Large intestine (tissue), 3 donors: ENCODE measurements around the gene MYF5. TPM values are rescaled to one million over a fixed set of nuclear protein-coding genes. Genes with fewer than 3 reads are reported as not detected.

ENCODE experiments used
- DNase-seq, 2 donors: peaks; one replicate each; pipeline versions ENCODE4 v3.0.0 to v3.0.0-alpha.2; 2013
- H3K27ac ChIP-seq: one replicate; pipeline ENCODE4 v1.5.1; 2013; ENCODE audit warnings: low read length
- H3K27me3 ChIP-seq: 2 replicates; pipeline ENCODE4 v1.6.1; 2013; ENCODE audit warnings: low read length; ENCODE audit not compliant: control insufficient read depth, insufficient read depth
- H3K36me3 ChIP-seq: 2 replicates; pipeline ENCODE4 v1.6.1; 2013; ENCODE audit warnings: low read length; ENCODE audit not compliant: control insufficient read depth, insufficient read depth
- H3K4me1 ChIP-seq: one replicate; pipeline ENCODE4 v1.6.1; 2013; ENCODE audit warnings: low read length; ENCODE audit not compliant: control insufficient read depth, insufficient read depth
- H3K4me3 ChIP-seq: one replicate; pipeline ENCODE4 v1.5.1; 2013; ENCODE audit warnings: low read length
- H3K9me3 ChIP-seq: one replicate; pipeline ENCODE4 v1.6.1; 2013; ENCODE audit warnings: mild to moderate bottlenecking, low read depth, low read length, moderate library complexity; ENCODE audit not compliant: control insufficient read depth
- WGBS: methylation state at CpG from one replicate; pipeline ENCODE4 v1.1.5; 2013; ENCODE audit warnings: low lambda C conversion rate; ENCODE audit not compliant: insufficient coverage; 5-methylcytosine and 5-hydroxymethylcytosine counted together
- polyA plus RNA-seq: library from polyadenylated mRNA; unstranded; fragments of 120-200 nt; gene quantifications from one replicate; pipeline ENCODE4 v1.2.1, GENCODE V29; 2013

The MYF5 gene
- polyA plus RNA-seq, 1 donor = 0.07 TPM

- Histone ChIP-seq H3K36me3 (no peaks in the 10 kb centered on the region), H3K4me3 (no peak overlapping the region), H3K4me1 (no peaks in the 10 kb centered on the region), H3K9me3 (no peaks in the 10 kb centered on the region), H3K27me3 (peaks cover 50% of the 10 kb centered on the region), H3K27ac (no peak overlapping the region)
- WGBS = 47% methylated on average over 3 of the region's 21 CpGs
- no peak for DNase-seq
Observed at GRCh38 chr12:80707830-80708258, 8.9 kb upstream of the MYF5 start.

GRCh38 chr12:80708259-80708974, 8.3 kb upstream of the MYF5 start:
- no peaks in the 10 kb centered on the region for H3K36me3 ChIP-seq
- no peaks in the 10 kb centered on the region for H3K4me1 ChIP-seq
- H3K9me3 ChIP-seq = no peaks in the 10 kb centered on the region
- H3K27me3 ChIP-seq = peaks cover 54% of the 10 kb centered on the region
- H3K27ac ChIP-seq = no peak overlapping the region
- DNase-seq = no peak
- WGBS = 0% methylated on average over 3 of the region's 50 CpGs
- H3K4me3 ChIP-seq = no peak overlapping the region

- no peak for DNase-seq
- Histone ChIP-seq H3K27me3 (peaks cover 60% of the 10 kb centered on the region), H3K4me1 (no peaks in the 10 kb centered on the region), H3K27ac (no peak overlapping the region), H3K9me3 (no peaks in the 10 kb centered on the region), H3K4me3 (no peak overlapping the region), H3K36me3 (no peaks in the 10 kb centered on the region)
- 40% methylated on average over 2 of the region's 10 CpGs for WGBS
Observed at GRCh38 chr12:80708975-80709328, 7.8 kb upstream of the MYF5 start.

GRCh38 chr12:80709811-80710726, 6.6 kb upstream of the MYF5 start:
- H3K36me3 ChIP-seq = no peaks in the 10 kb centered on the region
- no peaks in the 10 kb centered on the region for H3K9me3 ChIP-seq
- 41% methylated on average over 4 of the region's 20 CpGs for WGBS
- H3K27ac ChIP-seq = no peak overlapping the region
- H3K4me3 ChIP-seq = no peak overlapping the region
- H3K27me3 ChIP-seq = peaks cover 71% of the 10 kb centered on the region
- no peaks in the 10 kb centered on the region for H3K4me1 ChIP-seq
- no peak for DNase-seq

- H3K4me1 ChIP-seq = no peaks in the 10 kb centered on the region
- no peak overlapping the region for H3K27ac ChIP-seq
- no peaks in the 10 kb centered on the region for H3K9me3 ChIP-seq
- H3K36me3 ChIP-seq = no peaks in the 10 kb centered on the region
- no CpG with 5 or more reads among the region's 1 CpG for WGBS
- no peak for DNase-seq
- H3K4me3 ChIP-seq = no peak overlapping the region
- peaks cover 79% of the 10 kb centered on the region for H3K27me3 ChIP-seq
Observed at GRCh38 chr12:80710727-80711449, 5.8 kb upstream of the MYF5 start.

- Histone ChIP-seq H3K4me1 (no peaks in the 10 kb centered on the region), H3K9me3 (peaks cover 2% of the 10 kb centered on the region), H3K36me3 (no peaks in the 10 kb centered on the region), H3K27me3 (peaks cover 85% of the 10 kb centered on the region), H3K4me3 (no peak overlapping the region), H3K27ac (no peak overlapping the region)
- no peak for DNase-seq
- 89% methylated on average over 1 of the region's 1 CpG for WGBS
Observed at GRCh38 chr12:80711866-80712265, 4.8 kb upstream of the MYF5 start.

- no peak for DNase-seq
- H3K27me3 ChIP-seq = peaks cover 85% of the 10 kb centered on the region
- H3K4me1 ChIP-seq = no peaks in the 10 kb centered on the region
- H3K27ac ChIP-seq = no peak overlapping the region
- no peak overlapping the region for H3K4me3 ChIP-seq
- no peaks in the 10 kb centered on the region for H3K36me3 ChIP-seq
- H3K9me3 ChIP-seq = peaks cover 2% of the 10 kb centered on the region
Observed at GRCh38 chr12:80712866-80713265, 3.8 kb upstream of the MYF5 start.

GRCh38 chr12:80713419-80713818, 3.3 kb upstream of the MYF5 start:
- Histone ChIP-seq H3K4me1 (no peaks in the 10 kb centered on the region), H3K36me3 (no peaks in the 10 kb centered on the region), H3K27me3 (peaks cover 83% of the 10 kb centered on the region), H3K27ac (no peak overlapping the region), H3K9me3 (peaks cover 2% of the 10 kb centered on the region), H3K4me3 (no peak overlapping the region)
- 71% methylated on average over 2 of the region's 4 CpGs for WGBS
- no peak for DNase-seq

- WGBS = 0% methylated on average over 4 of the region's 16 CpGs
- no peak for DNase-seq
- H3K27ac ChIP-seq = no peak overlapping the region
- peaks cover 2% of the 10 kb centered on the region for H3K9me3 ChIP-seq
- no peaks in the 10 kb centered on the region for H3K4me1 ChIP-seq
- no peaks in the 10 kb centered on the region for H3K36me3 ChIP-seq
- no peak overlapping the region for H3K4me3 ChIP-seq
- peaks cover 81% of the 10 kb centered on the region for H3K27me3 ChIP-seq
Observed at GRCh38 chr12:80714055-80714454, 2.7 kb upstream of the MYF5 start.

GRCh38 chr12:80714846-80715245, 1.9 kb upstream of the MYF5 start:
- Histone ChIP-seq H3K27me3 (peaks cover 76% of the 10 kb centered on the region), H3K36me3 (no peaks in the 10 kb centered on the region), H3K4me3 (no peak overlapping the region), H3K9me3 (peaks cover 2% of the 10 kb centered on the region), H3K27ac (no peak overlapping the region), H3K4me1 (no peaks in the 10 kb centered on the region)
- no CpG with 5 or more reads among the region's 3 CpGs for WGBS
- no peak for DNase-seq
